DND-41 (cell line): Measurements from ENCODE around the gene IMPDH1.

ENCODE experiments used
- ATAC-seq: fragments of 200-7000 bp; cut with Tn5 transposase; 3 replicates; pipeline ENCODE4 v1.9.1; 2021; ENCODE audit warnings: low read depth; ENCODE audit not compliant: insufficient read depth
- DNase-seq: peaks from one replicate; pipeline ENCODE4 v3.0.0-alpha.2; 2020
- H2AFZ ChIP-seq: 2 replicates; pipeline ENCODE4 v1.6.0; 2012; ENCODE audit warnings: low read depth, low read length
- H3K27ac ChIP-seq: 2 replicates; pipeline ENCODE4 v1.5.1; 2012; ENCODE audit warnings: low read length, inconsistent platforms
- H3K27me3 ChIP-seq: fragments of 200-600 bp; sonication (generic); 2 replicates; pipeline ENCODE4 v1.6.0; 2012; ENCODE audit warnings: low read length, mild to moderate bottlenecking, inconsistent platforms; ENCODE audit not compliant: insufficient read depth, poor library complexity
- H3K36me3 ChIP-seq: 2 replicates; pipeline ENCODE4 v1.5.1; 2012; ENCODE audit warnings: low read length, inconsistent platforms; ENCODE audit not compliant: insufficient read depth
- H3K4me1 ChIP-seq: 2 replicates; pipeline ENCODE4 v1.5.1; 2012; ENCODE audit warnings: mild to moderate bottlenecking, low read length; ENCODE audit not compliant: insufficient read depth
- H3K4me2 ChIP-seq: 2 replicates; pipeline ENCODE4 v1.6.0; 2012; ENCODE audit warnings: mild to moderate bottlenecking, moderate library complexity, low read length, inconsistent platforms; ENCODE audit not compliant: insufficient read depth
- H3K4me3 ChIP-seq, 2 experiments: fragments of 200-600 bp in 1 of 2; shearing (Covaris generic) in 1 of 2; 2 replicates each; pipeline ENCODE4 v1.5.1; 2012 to 2016; ENCODE audit warnings: inconsistent platforms in 2 of 2, low read length in 2 of 2, mild to moderate bottlenecking in 2 of 2, low read depth in 1 of 2, moderate library complexity in 1 of 2
- H3K79me2 ChIP-seq: 2 replicates; pipeline ENCODE4 v1.6.0; 2012; ENCODE audit warnings: low read length, inconsistent platforms; ENCODE audit not compliant: insufficient read depth
- H3K9ac ChIP-seq: 2 replicates; pipeline ENCODE4 v1.6.0; 2012; ENCODE audit warnings: low read depth, mild to moderate bottlenecking, inconsistent platforms, low read length, moderate library complexity
- H3K9me3 ChIP-seq: 2 replicates; pipeline ENCODE4 v1.5.1; 2012; ENCODE audit warnings: low read length, moderate library complexity, mild to moderate bottlenecking, inconsistent platforms; ENCODE audit not compliant: insufficient read depth, severe bottlenecking
- H4K20me1 ChIP-seq: 2 replicates; pipeline ENCODE4 v1.6.0; 2012; ENCODE audit warnings: low read length; ENCODE audit not compliant: insufficient read depth
- CTCF ChIP-seq: IDR thresholded peaks from 2 replicates; pipeline ENCODE4 v1.5.1; 2012; ENCODE audit warnings: borderline replicate concordance, low read length, moderate library complexity, mild to moderate bottlenecking; ENCODE audit not compliant: poor library complexity, severe bottlenecking; ENCODE audit errors: extremely low read depth
- EZH2 ChIP-seq: IDR thresholded peaks from 3 replicates; pipeline ENCODE4 v1.6.1; 2012; ENCODE audit warnings: borderline replicate concordance, low read depth, mild to moderate bottlenecking, moderate library complexity, low read length, inconsistent platforms; ENCODE audit not compliant: severe bottlenecking

The IMPDH1 gene

GRCh38 chr7:128424686-128425275 is 15.0 kb upstream of the IMPDH1 start:
- Histone ChIP-seq H4K20me1 (no peaks in the 10 kb centered on the region), H3K9me3 (no peaks in the 10 kb centered on the region), H3K4me2 (no peak overlapping the region), H2AFZ (no peak overlapping the region), H3K9ac (no peak overlapping the region), H3K4me1 (no peaks in the 10 kb centered on the region), H3K79me2 (no peaks in the 10 kb centered on the region), H3K4me3 (no peak overlapping the region), H3K36me3 (no peaks in the 10 kb centered on the region), H3K27me3 (no peaks in the 10 kb centered on the region), H3K27ac (no peak overlapping the region)
- no peak for TF ChIP-seq EZH2
- TF ChIP-seq CTCF, result no peak
- ATAC-seq, result no peak
- DNase-seq, result no peak

GRCh38 chr7:128422842-128423241 is 13.1 kb upstream of the IMPDH1 start:
- H3K4me3 ChIP-seq, result no peak overlapping the region
- H3K36me3 ChIP-seq, result no peaks in the 10 kb centered on the region
- no peaks in the 10 kb centered on the region for H3K9me3 ChIP-seq
- no peak for DNase-seq
- no peaks in the 10 kb centered on the region for H3K4me1 ChIP-seq
- no peak overlapping the region for H3K9ac ChIP-seq
- no peak for ATAC-seq
- peaks cover 5% of the 10 kb centered on the region; the same call in 1 of the 2 replicates for H4K20me1 ChIP-seq
- no peak overlapping the region for H3K4me2 ChIP-seq
- no peak for TF ChIP-seq EZH2
- TF ChIP-seq CTCF, result no peak
- H2AFZ ChIP-seq, result no peak overlapping the region
- H3K27ac ChIP-seq, result no peak overlapping the region
- no peaks in the 10 kb centered on the region for H3K79me2 ChIP-seq
- no peaks in the 10 kb centered on the region for H3K27me3 ChIP-seq

- DNase-seq, result no peak
- no peak for TF ChIP-seq EZH2
- TF ChIP-seq CTCF, result no peak
- no peaks in the 10 kb centered on the region for H3K79me2 ChIP-seq
- no peaks in the 10 kb centered on the region for H3K27me3 ChIP-seq
- no peaks in the 10 kb centered on the region for H3K36me3 ChIP-seq
- no peak for ATAC-seq
- no peaks in the 10 kb centered on the region for H3K4me1 ChIP-seq
- H3K9me3 ChIP-seq, result no peaks in the 10 kb centered on the region
- no peak overlapping the region for H3K9ac ChIP-seq
- peaks cover 5% of the 10 kb centered on the region; the same call in 1 of the 2 replicates for H4K20me1 ChIP-seq
- H2AFZ ChIP-seq, result no peak overlapping the region
- no peak overlapping the region for H3K4me3 ChIP-seq
- no peak overlapping the region for H3K27ac ChIP-seq
- no peak overlapping the region for H3K4me2 ChIP-seq
Measured at GRCh38 chr7:128422037-128422436, 12.3 kb upstream of the IMPDH1 start.
